Measurements from ENCODE around the gene HES3. TPM values are rescaled to one million over a fixed set of nuclear protein-coding genes. Genes with fewer than 3 reads are reported as not detected.

HES3 gene
- total RNA-seq, 2 donors from 2014 or later, result not detected

DNA sequence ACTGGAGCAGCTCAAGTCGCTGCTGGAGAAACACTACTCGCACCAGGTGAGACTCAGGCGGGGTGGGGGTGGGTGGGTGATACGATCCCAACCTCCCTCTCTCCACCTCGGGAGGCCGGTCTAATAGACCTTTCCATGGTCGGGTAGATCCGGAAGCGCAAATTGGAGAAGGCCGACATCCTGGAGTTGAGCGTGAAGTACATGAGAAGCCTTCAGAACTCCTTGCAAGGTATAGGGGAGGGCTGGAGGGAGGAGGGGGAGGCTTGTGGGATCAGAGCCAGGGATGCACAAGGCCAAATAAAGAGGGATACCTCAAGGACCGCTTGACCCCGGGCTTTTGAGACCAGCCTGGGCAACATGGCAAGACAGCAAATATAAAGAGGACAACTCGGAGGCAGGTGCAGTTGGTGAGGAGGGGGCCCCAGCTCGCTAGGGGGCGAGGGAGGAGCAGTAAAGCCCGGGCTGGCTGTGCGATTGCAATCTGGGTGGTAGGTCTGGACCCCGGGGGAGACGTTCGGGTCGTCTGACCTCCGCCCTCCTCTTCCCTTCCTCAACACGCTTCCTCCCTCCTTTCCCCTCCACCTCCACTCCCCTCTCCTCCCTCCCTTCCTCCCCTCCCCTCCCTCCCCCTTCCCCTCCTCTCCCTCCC, 546 bp downstream of the HES3 start:
- no peak overlapping the region for H3K27ac Mint-ChIP-seq
- DNase-seq (no peak), ATAC-seq (replicated peaks in 1 of 2) (no peak)
- H3K36me3 Mint-ChIP-seq (ENCODE audit: insufficient read depth in 2 of 2), result peaks cover 0 to 1% of the 10 kb centered on the region in 2 donors
- peaks cover 70% of the 10 kb centered on the region for H3K27me3 Mint-ChIP-seq (ENCODE audit: low read depth)
- H3K4me1 Mint-ChIP-seq (ENCODE audit: low read depth), result peaks cover 16% of the 10 kb centered on the region
- no peaks in the 10 kb centered on the region for H3K9me3 Mint-ChIP-seq
- H3K4me3 Mint-ChIP-seq, result peak overlapping the region in 1 of 2 donors; percentile 15

DNA sequence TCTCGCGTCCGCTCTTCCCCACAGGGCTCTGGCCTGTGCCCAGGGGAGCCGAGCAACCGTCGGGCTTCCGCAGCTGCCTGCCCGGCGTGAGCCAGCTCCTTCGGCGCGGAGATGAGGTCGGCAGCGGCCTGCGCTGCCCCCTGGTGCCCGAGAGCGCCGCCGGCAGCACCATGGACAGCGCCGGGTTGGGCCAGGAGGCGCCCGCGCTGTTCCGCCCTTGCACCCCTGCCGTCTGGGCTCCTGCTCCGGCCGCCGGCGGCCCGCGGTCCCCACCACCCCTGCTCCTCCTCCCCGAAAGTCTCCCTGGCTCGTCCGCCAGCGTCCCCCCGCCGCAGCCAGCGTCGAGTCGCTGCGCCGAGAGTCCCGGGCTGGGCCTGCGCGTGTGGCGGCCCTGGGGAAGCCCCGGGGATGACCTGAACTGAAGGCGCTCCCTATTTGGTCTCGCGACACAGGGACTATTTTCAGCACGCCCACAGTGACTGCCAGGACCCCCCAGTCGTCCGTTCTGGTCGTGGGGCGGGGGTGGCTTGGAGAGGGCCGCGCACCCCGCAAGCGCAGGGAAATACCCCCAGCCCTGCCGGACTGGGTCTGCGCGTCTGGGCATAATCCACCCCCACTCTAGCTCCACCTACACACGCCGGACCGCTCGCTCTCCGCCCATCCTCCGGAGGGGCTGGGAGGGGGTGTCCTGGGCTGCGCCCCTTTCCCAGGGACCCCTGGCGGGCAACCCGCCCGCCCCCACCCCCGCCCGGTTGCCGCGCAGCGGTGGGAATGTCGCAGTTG, 1.3 kb downstream of the HES3 start:
- Mint-ChIP-seq H3K4me1 (ENCODE audit: low read depth) (peaks cover 16% of the 10 kb centered on the region), H3K27ac (no peak overlapping the region), H3K36me3 (ENCODE audit: insufficient read depth in 2 of 2) (peaks cover 0 to 1% of the 10 kb centered on the region in 2 donors), H3K27me3 (ENCODE audit: low read depth) (peaks cover 68% of the 10 kb centered on the region), H3K4me3 (peak overlapping the region in 1 of 2 donors; percentile 40), H3K9me3 (no peaks in the 10 kb centered on the region)
- peak; percentile 80 to 83 for ATAC-seq (replicated peaks in 1 of 2)
- DNase-seq, result peak; percentile 87 to 90

GRCh38 chr1:6245869-6246496, 2.0 kb downstream of the HES3 start:
- Mint-ChIP-seq H3K4me1 (ENCODE audit: low read depth) (peaks cover 16% of the 10 kb centered on the region), H3K27me3 (ENCODE audit: low read depth) (peaks cover 68% of the 10 kb centered on the region)
- peak; percentile 16 to 27 for ATAC-seq (replicated peaks in 1 of 2)

GRCh38 chr1:6246497-6247467, 2.8 kb downstream of the HES3 start:
- DNase-seq (peak; percentile 84 to 85), ATAC-seq (replicated peaks in 1 of 2) (peak; percentile 67 to 71)
- Mint-ChIP-seq H3K4me3 (peak overlapping the region; percentile 81 to 86), H3K27me3 (ENCODE audit: low read depth) (peaks cover 65% of the 10 kb centered on the region), H3K9me3 (no peaks in the 10 kb centered on the region), H3K27ac (no peak overlapping the region), H3K36me3 (ENCODE audit: insufficient read depth in 2 of 2) (no peaks in the 10 kb centered on the region), H3K4me1 (ENCODE audit: low read depth) (peaks cover 9% of the 10 kb centered on the region)

More at GRCh38 chr1:6245869-6246496, 2.0 kb downstream of the HES3 start:
- Mint-ChIP-seq H3K4me3 (peak overlapping the region; percentile 81 to 86), H3K27ac (no peak overlapping the region), H3K9me3 (no peaks in the 10 kb centered on the region), H3K36me3 (ENCODE audit: insufficient read depth in 2 of 2) (peaks cover 0 to 1% of the 10 kb centered on the region in 2 donors)
- peak; percentile 72 to 76 for DNase-seq

GRCh38 chr1:6247651-6248050, 3.7 kb downstream of the HES3 start:
- H3K27me3 Mint-ChIP-seq (ENCODE audit: low read depth), result peaks cover 64% of the 10 kb centered on the region
- H3K4me1 Mint-ChIP-seq (ENCODE audit: low read depth), result peaks cover 8% of the 10 kb centered on the region
- H3K9me3 Mint-ChIP-seq, result no peaks in the 10 kb centered on the region
- H3K36me3 Mint-ChIP-seq (ENCODE audit: insufficient read depth in 2 of 2), result no peaks in the 10 kb centered on the region
- H3K27ac Mint-ChIP-seq, result no peak overlapping the region
- H3K4me3 Mint-ChIP-seq, result no peak overlapping the region
- DNase-seq, result no peak
- ATAC-seq (replicated peaks in 1 of 2), result no peak

DNA sequence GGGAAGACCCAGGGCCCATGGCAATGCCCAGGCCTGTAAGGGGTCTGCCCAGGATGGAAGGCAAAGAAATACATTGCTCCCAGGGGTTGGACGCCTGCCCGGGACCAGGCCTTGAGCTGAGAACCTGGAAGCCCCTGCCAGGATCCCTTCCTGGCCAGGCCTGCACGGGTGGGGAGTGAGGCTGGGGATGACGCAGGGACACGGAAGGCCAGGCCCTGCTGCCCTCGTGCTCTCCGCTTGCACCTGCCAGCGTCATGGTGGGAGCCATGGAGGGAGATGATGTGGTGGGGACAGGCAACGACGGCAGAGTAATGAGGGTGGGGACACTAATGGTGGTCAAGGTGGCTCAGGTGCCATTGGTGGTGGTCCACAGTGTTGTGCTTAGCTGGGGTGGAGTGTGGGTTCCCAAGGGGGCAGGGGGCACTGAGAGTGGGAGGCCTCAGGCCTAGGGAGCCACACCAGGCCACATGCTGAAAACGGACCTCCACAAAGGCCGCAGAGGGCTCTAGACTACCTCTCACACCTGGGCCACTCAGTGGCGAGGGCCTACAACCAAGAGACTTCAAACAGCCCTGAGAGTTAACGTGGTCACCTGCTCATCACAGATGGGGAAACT, 4.3 kb downstream of the HES3 start:
- DNase-seq (no peak), ATAC-seq (replicated peaks in 1 of 2) (no peak)
- peaks cover 60% of the 10 kb centered on the region for H3K27me3 Mint-ChIP-seq (ENCODE audit: low read depth)
- H3K27ac Mint-ChIP-seq, result no peak overlapping the region
- H3K9me3 Mint-ChIP-seq, result no peaks in the 10 kb centered on the region
- H3K4me3 Mint-ChIP-seq, result no peak overlapping the region
- no peaks in the 10 kb centered on the region for H3K36me3 Mint-ChIP-seq (ENCODE audit: insufficient read depth in 2 of 2)
- H3K4me1 Mint-ChIP-seq (ENCODE audit: low read depth), result peaks cover 8% of the 10 kb centered on the region

DNA sequence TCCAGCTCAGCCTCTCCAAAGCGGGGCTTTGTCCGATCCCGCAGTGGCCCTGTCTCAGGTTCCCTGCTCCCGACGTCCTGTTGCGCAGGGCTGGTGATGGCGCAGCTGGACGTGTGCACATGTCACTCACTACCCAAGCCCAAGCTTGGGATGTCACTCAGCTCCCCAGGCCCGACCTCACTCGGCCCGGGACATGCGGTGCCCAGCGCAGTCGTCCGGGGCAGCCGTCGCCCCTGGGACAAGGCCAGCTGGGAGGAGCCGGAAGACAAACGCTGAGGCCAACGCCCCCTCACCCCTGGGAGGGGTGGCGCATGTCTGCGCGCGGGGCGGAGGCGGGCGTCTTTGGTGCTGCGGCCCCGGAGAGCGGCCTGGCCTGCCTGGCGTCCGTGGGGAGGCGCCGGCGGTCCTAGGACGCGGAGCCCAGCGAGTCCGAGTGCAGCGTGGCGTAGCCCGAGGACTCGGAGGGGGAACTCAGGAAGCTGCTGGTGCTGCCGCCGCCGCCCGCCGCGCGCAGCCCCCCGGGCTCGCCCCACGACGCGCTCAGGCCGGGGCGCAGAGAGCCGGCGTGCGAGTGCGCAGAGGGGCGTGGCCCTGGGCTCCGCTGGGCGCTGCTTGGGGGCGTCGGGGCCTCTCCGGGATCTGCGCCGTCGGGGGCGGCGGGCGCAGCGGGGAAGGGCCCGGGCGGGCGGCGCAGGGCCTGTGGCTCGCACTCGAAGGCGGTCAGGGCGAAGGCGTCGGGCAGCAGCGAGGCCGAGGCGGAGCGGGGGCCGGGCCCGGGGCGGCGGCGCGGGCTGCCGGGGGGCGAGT, 5.2 kb downstream of the HES3 start:
- Mint-ChIP-seq H3K9me3 (no peaks in the 10 kb centered on the region), H3K4me3 (no peak overlapping the region), H3K27ac (no peak overlapping the region), H3K27me3 (ENCODE audit: low read depth) (peaks cover 51% of the 10 kb centered on the region), H3K4me1 (ENCODE audit: low read depth) (peaks cover 8% of the 10 kb centered on the region), H3K36me3 (ENCODE audit: insufficient read depth in 2 of 2) (no peaks in the 10 kb centered on the region)
- no peak for ATAC-seq (replicated peaks in 1 of 2)
- no peak for DNase-seq

- ATAC-seq (replicated peaks in 1 of 2), result no peak
- H3K9me3 Mint-ChIP-seq, result no peaks in the 10 kb centered on the region
- no peaks in the 10 kb centered on the region for H3K36me3 Mint-ChIP-seq (ENCODE audit: insufficient read depth in 2 of 2)
- no peak for DNase-seq
- H3K4me3 Mint-ChIP-seq, result no peak overlapping the region
- H3K27me3 Mint-ChIP-seq (ENCODE audit: low read depth), result peaks cover 43% of the 10 kb centered on the region
- peaks cover 8% of the 10 kb centered on the region for H3K4me1 Mint-ChIP-seq (ENCODE audit: low read depth)
- no peak overlapping the region for H3K27ac Mint-ChIP-seq
These were observed 6.0 kb downstream of the HES3 start for GRCh38 chr1:6249739-6250689.

DNA sequence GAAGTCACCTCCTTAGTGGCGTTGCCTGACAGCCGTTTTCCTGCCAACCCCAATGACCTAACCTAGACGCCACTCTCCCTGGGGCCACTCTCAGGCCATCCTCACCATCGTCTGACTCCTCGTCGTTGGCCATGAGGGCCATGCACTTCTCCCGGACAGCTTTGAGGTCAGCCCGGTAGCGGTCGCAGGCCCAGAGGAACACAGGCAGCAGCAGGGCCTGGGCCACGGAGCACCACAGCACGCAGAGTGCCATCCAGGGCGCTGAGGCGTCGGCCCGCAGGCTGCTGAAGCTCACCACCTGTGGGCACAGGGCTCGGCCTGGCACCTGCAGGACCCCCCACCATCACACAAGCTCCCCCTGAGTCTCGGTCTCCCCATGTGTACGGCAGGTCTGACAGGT, 7.3 kb downstream of the HES3 start:
- Mint-ChIP-seq H3K27ac (no peak overlapping the region), H3K4me1 (ENCODE audit: low read depth) (peaks cover 6% of the 10 kb centered on the region), H3K4me3 (no peak overlapping the region), H3K9me3 (no peaks in the 10 kb centered on the region), H3K27me3 (ENCODE audit: low read depth) (peaks cover 41% of the 10 kb centered on the region), H3K36me3 (ENCODE audit: insufficient read depth in 2 of 2) (no peaks in the 10 kb centered on the region)
- DNase-seq (no peak), ATAC-seq (replicated peaks in 1 of 2) (no peak)

GRCh38 chr1:6251681-6252373, 7.8 kb downstream of the HES3 start:
- no peak overlapping the region for H3K27ac Mint-ChIP-seq
- no peak overlapping the region for H3K4me3 Mint-ChIP-seq
- DNase-seq (no peak), ATAC-seq (replicated peaks in 1 of 2) (no peak)
- peaks cover 35% of the 10 kb centered on the region for H3K27me3 Mint-ChIP-seq (ENCODE audit: low read depth)
- H3K9me3 Mint-ChIP-seq, result no peaks in the 10 kb centered on the region
- no peaks in the 10 kb centered on the region for H3K4me1 Mint-ChIP-seq (ENCODE audit: low read depth)
- no peaks in the 10 kb centered on the region for H3K36me3 Mint-ChIP-seq (ENCODE audit: insufficient read depth in 2 of 2)

Data from activated T-cell treated with anti-CD3 and anti-CD28 coated beads, Interleukin-2, amount 50 U/mL, for 72 hours (primary cell).